ENCODE measurements around the gene TRAM2.

DNA sequence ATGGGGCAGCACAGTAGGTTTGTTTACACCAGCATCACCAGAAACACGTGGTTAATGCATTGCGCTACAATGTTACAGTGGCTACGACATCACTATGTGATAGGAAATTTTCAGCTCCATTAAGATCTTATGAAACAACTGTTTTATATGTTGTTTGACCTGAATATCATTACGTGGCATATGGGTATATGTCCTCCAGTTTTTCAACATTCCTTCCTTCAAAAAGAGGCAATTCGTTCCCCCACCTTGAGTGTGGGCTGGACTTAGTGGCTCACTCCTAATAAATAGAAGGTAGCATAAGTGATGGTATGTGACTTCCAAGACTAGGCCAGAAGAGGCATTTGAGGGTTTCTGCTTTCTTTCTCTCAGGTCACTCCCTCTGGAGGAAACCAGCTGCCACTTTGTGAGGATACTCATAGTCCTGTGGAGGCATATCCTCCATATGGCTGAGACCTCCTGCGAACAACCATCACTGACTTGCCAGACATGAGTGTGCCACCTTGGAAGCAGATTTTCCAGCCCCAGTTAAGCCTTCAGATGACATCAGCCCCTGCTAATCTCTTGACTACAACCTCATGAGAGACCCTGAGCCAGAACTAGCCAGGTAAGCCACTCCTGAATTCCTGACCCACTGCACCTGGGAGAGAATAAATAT lies 2.3 kb upstream of the TRAM2 start:
- TF ChIP-seq, protein P1, sequence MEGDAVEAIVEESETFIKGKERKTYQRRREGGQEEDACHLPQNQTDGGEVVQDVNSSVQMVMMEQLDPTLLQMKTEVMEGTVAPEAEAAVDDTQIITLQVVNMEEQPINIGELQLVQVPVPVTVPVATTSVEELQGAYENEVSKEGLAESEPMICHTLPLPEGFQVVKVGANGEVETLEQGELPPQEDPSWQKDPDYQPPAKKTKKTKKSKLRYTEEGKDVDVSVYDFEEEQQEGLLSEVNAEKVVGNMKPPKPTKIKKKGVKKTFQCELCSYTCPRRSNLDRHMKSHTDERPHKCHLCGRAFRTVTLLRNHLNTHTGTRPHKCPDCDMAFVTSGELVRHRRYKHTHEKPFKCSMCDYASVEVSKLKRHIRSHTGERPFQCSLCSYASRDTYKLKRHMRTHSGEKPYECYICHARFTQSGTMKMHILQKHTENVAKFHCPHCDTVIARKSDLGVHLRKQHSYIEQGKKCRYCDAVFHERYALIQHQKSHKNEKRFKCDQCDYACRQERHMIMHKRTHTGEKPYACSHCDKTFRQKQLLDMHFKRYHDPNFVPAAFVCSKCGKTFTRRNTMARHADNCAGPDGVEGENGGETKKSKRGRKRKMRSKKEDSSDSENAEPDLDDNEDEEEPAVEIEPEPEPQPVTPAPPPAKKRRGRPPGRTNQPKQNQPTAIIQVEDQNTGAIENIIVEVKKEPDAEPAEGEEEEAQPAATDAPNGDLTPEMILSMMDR (IDR thresholded peaks at IDR 0.05; ENCODE audit: extremely low read depth in 1 of 2, insufficient read depth in 1 of 2, low read depth in 1 of 2, low read length in 2 of 2) = no peak
- TF ChIP-seq FOS (IDR thresholded peaks at IDR 0.05; ENCODE audit: borderline replicate concordance, insufficient read depth, low read length) (no peak), JUN (IDR thresholded peaks at IDR 0.05; ENCODE audit: borderline replicate concordance, insufficient read depth, insufficient read length, low read depth) (no peak), EZH2 (IDR thresholded peaks at IDR 0.05; ENCODE audit: borderline replicate concordance, low read depth, low read length, severe bottlenecking) (no peak), POLR2A (IDR thresholded peaks at IDR 0.05; ENCODE audit: low read depth, low read length) (no peak), POLR2AphosphoS5 (IDR thresholded peaks at IDR 0.05; ENCODE audit: insufficient read depth, low read depth, low read length) (no peak), MYC (IDR thresholded peaks at IDR 0.05; ENCODE audit: low read depth, low read length) (no peak), GATA2 (IDR thresholded peaks at IDR 0.05; ENCODE audit: insufficient read depth, insufficient read length, low read depth, low read length) (no peak)
- TF ChIP-seq, protein P2, sequence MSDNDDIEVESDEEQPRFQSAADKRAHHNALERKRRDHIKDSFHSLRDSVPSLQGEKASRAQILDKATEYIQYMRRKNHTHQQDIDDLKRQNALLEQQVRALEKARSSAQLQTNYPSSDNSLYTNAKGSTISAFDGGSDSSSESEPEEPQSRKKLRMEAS (IDR thresholded peaks at IDR 0.05; ENCODE audit: insufficient read depth, insufficient read length) = no peak

Data from endothelial cell of umbilical vein (primary cell).